ENCODE data around the gene TLE2.
"Not testable (repeated sequence)": the region's sequence is repeated elsewhere in the genome, so short reads cannot be mapped to it uniquely, and the experiment has no call there.

Gene TLE2

DNA sequence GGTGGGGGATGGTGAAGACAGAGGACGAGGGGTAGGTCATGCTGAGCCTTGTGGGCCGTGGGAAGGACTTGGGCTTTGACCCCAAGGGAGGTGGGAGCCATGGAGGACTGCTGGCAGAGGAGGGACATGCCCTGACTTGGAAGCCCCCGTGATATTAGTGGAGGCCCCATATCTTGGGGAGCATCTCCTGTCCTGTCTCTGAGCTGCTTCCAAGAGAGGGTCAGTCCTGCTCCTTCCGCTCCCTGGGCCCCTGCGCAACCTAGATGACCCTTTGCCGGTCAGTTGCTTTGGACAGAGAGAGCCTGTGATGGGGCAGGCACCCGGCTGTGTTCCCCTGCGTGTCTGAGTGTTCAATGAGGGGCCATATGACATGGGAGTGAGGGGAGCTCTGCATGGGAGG is 46.5 kb downstream of the TLE2 start:
- no peak for DNase-seq

DNA sequence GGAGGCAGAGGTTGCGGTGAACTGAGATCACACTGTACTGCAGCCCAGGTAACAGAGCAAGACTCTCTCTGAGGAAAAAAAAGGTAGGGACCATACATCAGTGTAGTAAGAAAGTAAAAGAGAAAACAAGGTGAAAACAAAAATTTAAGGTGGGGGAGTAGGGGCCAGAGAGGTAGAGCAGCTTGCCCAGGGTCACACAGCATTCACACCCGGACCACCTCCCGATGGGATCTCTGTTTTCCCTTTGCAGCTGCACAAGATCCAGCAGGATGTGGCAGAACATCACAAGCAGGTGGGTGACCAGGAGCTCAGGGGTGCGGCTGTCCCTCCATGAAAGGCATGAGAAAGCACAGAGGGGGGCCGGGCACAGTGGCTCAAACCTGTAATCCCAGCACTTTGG is 47.2 kb downstream of the TLE2 start:
- DNase-seq, result no peak

GRCh38 chr19:2978772-2979171 is 50.3 kb downstream of the TLE2 start:
- no peak for DNase-seq

GRCh38 chr19:2978166-2978767 is 50.8 kb downstream of the TLE2 start:
- no peak for DNase-seq

- DNase-seq, result no peak
These were observed 51.3 kb downstream of the TLE2 start for GRCh38 chr19:2977746-2978138.

GRCh38 chr19:2977001-2977745 is 51.9 kb downstream of the TLE2 start, which contains the start of gene TLE6:
TSS of gene TLE6 (plus strand) at chr19:2977564. CDS start at chr19:2978234, 670 bp downstream.
- peak; percentile 96 for DNase-seq

DNA sequence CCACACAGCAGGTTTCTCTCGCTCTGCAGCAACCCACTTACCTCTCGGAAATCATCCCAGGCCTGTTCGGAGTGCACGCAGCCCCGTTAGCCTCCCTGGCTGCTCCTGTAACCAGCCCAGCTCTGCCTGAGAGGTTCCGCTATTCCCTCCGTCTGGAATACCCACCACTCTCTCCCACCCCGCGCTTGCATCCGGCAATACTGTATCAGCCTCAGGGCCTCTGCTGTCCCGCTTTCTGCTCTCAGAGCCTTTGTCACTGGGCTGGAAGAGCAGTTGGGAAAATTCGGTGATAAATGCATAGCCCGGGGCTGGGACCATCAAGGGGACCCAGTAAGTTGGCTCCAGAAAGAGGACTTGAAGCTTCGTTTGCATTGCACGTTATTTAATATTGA is 52.5 kb downstream of the TLE2 start:
- DNase-seq, result no peak

GRCh38 chr19:2974342-2975041 is 54.6 kb downstream of the TLE2 start:
- DNase-seq, result no peak

DNA sequence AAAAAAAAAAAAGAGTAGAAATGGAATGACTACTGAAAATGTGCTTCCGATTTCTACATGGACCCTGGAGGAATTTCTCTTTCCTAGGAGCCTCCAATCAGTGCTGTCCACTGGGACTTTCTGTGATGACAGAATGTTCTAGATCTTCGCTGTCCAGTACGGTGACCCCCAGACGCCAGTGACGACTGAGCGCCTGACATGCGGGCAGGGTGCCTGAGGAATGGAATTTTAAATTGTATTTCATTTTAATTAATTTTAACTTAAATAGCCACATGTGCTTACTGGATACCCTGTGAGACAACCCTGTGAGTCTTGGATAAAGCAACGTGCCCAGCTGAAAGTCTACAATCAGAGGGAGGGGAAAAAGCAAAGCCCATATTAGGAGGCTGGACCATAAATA is 55.9 kb downstream of the TLE2 start:
- DNase-seq, result no peak

DNA sequence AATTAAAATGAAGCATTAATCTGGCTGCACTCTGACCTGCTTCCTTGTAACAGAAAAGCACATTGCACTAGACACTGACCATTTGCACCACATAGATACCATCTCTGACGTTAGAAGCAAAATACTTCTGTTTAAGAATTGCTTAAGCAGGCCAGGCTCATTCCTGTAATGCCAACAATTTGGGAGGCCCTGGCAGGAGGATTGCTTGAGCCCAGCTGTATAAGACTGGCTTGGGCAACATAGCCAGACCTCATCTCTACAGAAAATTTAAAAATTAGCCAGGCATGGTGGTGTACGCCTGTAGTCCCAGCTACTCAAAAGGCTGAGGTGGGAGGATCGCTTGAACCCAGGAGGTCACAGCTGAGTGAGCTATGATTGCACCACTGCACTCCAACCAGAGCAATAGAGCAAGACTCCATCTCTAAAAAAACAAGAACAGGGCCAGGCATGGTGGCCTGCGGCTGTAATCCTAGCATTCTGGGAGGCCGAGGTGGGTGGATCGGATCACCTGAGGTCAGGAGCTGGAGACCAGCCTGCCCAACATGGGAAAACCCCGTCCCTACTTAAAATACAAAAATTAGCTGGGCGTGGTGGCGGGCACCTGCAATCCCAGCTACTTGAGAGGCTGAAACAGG is 58.8 kb downstream of the TLE2 start:
- DNase-seq, result no peak

DNA sequence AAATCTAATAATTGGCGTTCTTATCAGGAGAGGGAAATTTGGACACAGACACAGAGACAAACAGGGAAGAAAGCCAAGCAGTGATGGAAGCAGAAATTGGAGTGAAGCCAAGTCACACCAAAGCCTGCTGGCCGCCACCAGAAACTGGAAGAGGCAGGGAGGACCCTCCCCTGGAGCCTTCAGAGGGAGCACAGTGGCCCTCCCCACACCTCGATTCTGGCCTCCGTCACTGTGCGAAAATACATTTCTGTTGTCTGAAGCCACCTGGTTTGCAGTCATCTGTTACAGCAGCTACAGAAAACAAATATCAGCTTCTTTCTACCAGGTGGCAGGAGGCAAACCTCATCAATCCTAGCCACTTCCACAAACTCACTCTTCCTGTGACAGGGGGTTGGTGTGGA is 60.0 kb downstream of the TLE2 start:
- peak; percentile 94 for DNase-seq

GRCh38 chr19:2967972-2968371 is 61.1 kb downstream of the TLE2 start:
- DNase-seq, result no peak

DNA sequence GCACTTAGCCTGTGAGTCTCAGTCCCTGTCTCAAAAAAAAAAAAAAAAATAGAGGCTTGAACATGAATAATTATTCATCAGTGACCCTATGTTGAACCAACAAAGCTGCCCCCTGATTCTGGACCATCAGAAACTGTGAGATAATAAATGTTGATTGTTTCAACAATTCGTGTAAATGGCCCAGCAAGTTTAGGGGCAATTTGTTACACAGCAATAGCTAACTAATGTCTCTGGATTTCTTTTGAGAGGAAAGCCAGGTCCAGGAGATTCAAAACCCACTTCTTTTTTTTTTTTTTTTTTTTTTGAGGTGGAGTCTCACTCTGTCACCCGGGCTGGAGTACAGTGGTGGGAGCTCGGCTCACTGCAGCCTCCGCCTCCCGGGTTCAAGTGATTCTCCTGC is 64.2 kb downstream of the TLE2 start:
- no peak for DNase-seq

DNA sequence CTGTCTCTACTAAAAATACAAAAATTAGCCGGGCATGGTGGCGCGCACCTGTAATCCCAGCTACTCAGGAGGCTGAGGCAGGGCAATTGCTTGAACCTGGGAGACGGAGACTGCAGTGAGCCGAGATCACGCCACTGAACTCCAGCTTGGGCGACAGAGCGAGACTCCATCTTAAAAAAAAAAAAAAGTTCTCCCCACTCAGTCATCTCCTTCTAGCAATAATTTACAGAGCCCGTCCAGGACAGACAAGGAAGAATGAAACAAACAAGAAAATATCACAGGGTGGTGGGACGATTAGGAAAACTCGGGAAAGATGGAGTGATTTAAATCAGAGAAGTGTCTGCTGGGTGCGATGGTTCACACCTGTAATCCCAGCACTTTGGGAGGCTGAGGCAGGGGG is 65.4 kb downstream of the TLE2 start:
- DNase-seq, result not testable (repeated sequence)

DNA sequence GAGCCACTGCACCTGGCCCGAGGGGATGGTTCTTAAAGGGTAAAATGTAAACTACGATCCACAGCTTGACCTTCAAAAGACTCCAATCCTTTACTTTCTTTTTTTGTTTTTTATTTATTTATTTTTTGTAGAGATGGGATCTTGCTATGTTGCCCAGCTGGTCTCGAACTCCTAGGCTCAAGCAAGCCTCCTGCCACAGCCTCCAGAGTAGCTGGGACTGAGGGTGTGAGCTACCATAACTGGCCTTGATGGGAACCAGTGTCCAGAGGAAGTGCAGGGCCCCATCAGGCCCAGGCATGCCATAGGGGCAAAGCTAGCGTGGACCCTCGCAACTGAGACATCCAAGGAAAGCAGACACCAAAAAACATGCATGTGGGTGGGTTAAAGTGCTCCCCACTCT is 66.0 kb downstream of the TLE2 start:
- DNase-seq, result no peak

GRCh38 chr19:2962018-2962670 is 66.9 kb downstream of the TLE2 start:
- peak; percentile 48 for DNase-seq

- no peak for DNase-seq
These were observed 69.0 kb downstream of the TLE2 start for GRCh38 chr19:2960120-2960519.

DNA sequence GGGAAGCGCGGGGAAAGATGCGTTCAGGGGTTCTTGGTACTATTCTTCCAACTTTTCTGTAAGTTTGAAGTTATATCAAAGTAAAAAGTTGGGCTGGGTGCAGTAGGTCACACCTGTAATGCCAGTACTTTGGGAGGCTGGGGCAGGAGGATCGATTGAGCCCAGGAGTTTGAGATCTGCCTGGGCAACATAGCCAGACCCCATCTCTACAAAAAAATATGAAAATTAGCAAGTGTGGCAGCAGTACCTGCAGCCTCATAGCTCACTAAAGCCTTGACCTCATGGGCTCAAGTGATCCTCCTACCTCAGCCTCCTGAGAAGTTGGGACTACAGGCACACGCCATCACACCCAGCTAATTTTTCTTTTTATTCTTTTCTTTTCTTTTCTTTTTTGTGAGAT is 71.9 kb downstream of the TLE2 start:
- no peak for DNase-seq

DNA sequence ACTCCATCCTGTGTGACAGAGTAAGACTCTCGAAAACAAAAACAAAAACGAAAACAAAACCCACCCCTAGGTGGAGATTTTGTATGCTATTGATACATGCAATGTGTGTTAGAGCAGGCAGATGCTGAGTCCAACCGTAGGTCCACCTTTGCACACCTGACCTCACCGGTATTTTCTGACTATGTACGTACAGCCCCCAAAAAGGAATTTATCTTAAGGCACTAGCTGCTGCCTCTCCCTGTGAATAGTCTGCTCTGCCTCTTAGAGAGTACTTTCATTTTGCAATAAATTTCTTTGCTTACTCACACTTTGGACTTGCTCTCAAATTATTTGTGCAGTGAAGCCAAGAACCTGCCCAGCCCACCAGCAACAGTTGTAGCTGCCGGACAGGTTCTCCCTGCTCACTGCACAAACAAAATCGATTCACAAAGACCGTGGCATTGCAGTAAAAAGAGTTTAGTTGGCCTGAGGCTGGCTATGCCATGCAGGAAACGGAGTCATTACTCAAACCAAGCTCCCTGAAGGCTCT is 76.1 kb downstream of the TLE2 start:
- peak; percentile 30 for DNase-seq

GRCh38 chr19:2950286-2951124 is 78.6 kb downstream of the TLE2 start:
- DNase-seq, result peak; percentile 99

DNA sequence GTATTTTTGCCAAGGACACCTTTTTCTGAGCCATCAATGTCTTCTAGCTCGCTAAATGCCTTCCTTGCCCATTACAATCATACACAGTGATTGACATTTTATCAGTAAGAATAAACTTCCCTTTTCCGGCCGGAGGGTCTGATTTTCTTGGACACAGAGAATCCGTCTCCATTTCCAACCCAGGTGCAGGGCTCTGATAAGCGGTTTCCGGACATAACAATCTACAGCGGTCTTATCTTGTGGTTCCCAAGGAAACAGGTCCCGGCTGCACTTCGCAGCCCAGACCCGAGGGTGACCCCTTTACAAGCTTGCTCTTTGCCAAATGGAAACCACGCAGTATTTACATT is 79.2 kb downstream of the TLE2 start:
- DNase-seq, result no peak
